Panc1 (cell line): ENCODE data around the gene ZNF584. TPM values are rescaled to one million over a fixed set of nuclear protein-coding genes. Genes with fewer than 3 reads are reported as not detected.

Experiments
- ATAC-seq: fragments of 200-7000 bp; cut with Tn5 transposase; 2 replicates; pipeline ENCODE4 v1.9.1; 2020; ENCODE audit warnings: mild to moderate bottlenecking, moderate library complexity
- Bru-seq: library from RNA; stranded (reverse); fragments of 400-500 nt; gene quantifications from one replicate; lab custom pipeline; 2021; lab: Mats Ljungman, UMichigan
- BruChase-seq, 2 experiments: library from RNA; stranded (reverse); fragments of 400-500 nt; gene quantifications; one replicate each; lab custom pipeline; 2021; lab: Mats Ljungman, UMichigan
- BruUV-seq: library from RNA; stranded (reverse); fragments of 400-500 nt; replicated peaks from 2 replicates; lab custom pipeline; 2021; lab: Mats Ljungman, UMichigan
- CTCF ChIA-PET: fragments of 300-600 bp; sonication (Branson Sonifier 250); formaldehyde crosslinking; loops from one replicate; lab custom pipeline; 2022; ENCODE audit warnings: antibody characterized with exemption; lab: Charles Lee
- POLR2A ChIA-PET: fragments of 300-600 bp; sonication (Branson Sonifier 250); formaldehyde crosslinking; loops from one replicate; lab custom pipeline; 2022; ENCODE audit warnings: antibody characterized with exemption; lab: Charles Lee
- DNase-seq: peaks from one replicate; pipeline ENCODE4 v3.0.0-alpha.2; 2010; ENCODE audit warnings: low read depth, low spot score
- H3K27ac ChIP-seq: 2 replicates; pipeline ENCODE4 v1.5.1; 2011; ENCODE audit warnings: mild to moderate bottlenecking, low read length, inconsistent platforms
- H3K27me3 ChIP-seq: fragments of 200-500 bp; sonication (Bioruptor generic); 2 replicates; pipeline ENCODE4 v1.6.0; 2014; ENCODE audit warnings: low read length, inconsistent platforms; ENCODE audit not compliant: control insufficient read depth, insufficient read depth
- H3K36me3 ChIP-seq: fragments of 200-500 bp; sonication (Bioruptor generic); 2 replicates; pipeline ENCODE4 v1.5.1; 2014; ENCODE audit warnings: inconsistent platforms, mild to moderate bottlenecking, low read length, moderate library complexity; ENCODE audit not compliant: control insufficient read depth, insufficient read depth
- H3K4me1 ChIP-seq: 2 replicates; pipeline ENCODE4 v1.5.1; 2011; ENCODE audit warnings: inconsistent platforms, mild to moderate bottlenecking, low read length, moderate library complexity; ENCODE audit not compliant: control insufficient read depth, insufficient read depth
- H3K4me3 ChIP-seq, 2 experiments: 2 replicates each; pipeline ENCODE4 v1.5.1; 2011 to 2012; ENCODE audit warnings: low read depth in 2 of 2, low read length in 2 of 2, mild to moderate bottlenecking in 2 of 2, inconsistent platforms in 1 of 2, moderate library complexity in 1 of 2
- H3K9me3 ChIP-seq: fragments of 200-500 bp; sonication (Bioruptor generic); 2 replicates; pipeline ENCODE4 v1.5.1; 2014; ENCODE audit warnings: low read depth, mild to moderate bottlenecking, inconsistent platforms, low read length, moderate library complexity; ENCODE audit not compliant: control insufficient read depth, insufficient read depth
- CTCF ChIP-seq: fragments of 450-650 bp; IDR thresholded peaks from 2 replicates; pipeline ENCODE4 v1.5.1; 2017; ENCODE audit warnings: mild to moderate bottlenecking
- POLR2AphosphoS5 ChIP-seq: IDR thresholded peaks from 2 replicates; pipeline ENCODE4 v1.6.1; 2012; ENCODE audit warnings: mild to moderate bottlenecking, low read depth, low read length, moderate library complexity
- REST ChIP-seq, 2 experiments: IDR thresholded peaks; 2 replicates each; pipeline ENCODE4 v1.6.1; 2011 to 2012; ENCODE audit warnings: low read depth in 2 of 2, control low read depth in 1 of 2, low read length in 1 of 2, mild to moderate bottlenecking in 1 of 2, moderate library complexity in 1 of 2; ENCODE audit not compliant: insufficient read depth in 1 of 2
- SIN3A ChIP-seq: IDR thresholded peaks from 2 replicates; pipeline ENCODE4 v1.6.1; 2012; ENCODE audit warnings: low read depth, mild to moderate bottlenecking, low read length, moderate library complexity, borderline replicate concordance; ENCODE audit not compliant: insufficient read depth
- TCF7L2 ChIP-seq: IDR thresholded peaks from 2 replicates; pipeline ENCODE4 v1.6.1; 2011; ENCODE audit warnings: mild to moderate bottlenecking, low read depth, low read length, inconsistent platforms
- in situ Hi-C: cut with HindIII; loops from 2 replicates; pipeline ENCODE4 v1.10.0; 2016; ENCODE audit warnings: low sequenced_read_pairs, low pct_unique_long_range_greater_than_20kb
- intact Hi-C: fragments of 100-400 bp; cut with micrococcal nuclease; formaldehyde crosslinking; loops from one replicate; pipeline ENCODE4 v1.10.0; 2022; ENCODE audit not compliant: unreplicated experiment
- long read RNA-seq: library from polyadenylated mRNA; unstranded; transcript quantifications from one replicate; pipeline ENCODE4 v2.0.0, GENCODE V29; 2021; ENCODE audit not compliant: unreplicated experiment
- polyA plus RNA-seq: library from polyadenylated mRNA; unstranded; fragments of >200 nt; gene quantifications from one replicate; pipeline ENCODE4 v1.2.1, GENCODE V29; 2012; ENCODE audit warnings: missing spikeins; ENCODE audit not compliant: insufficient read length
- total RNA-seq: library from RNA; stranded (reverse); gene quantifications from one replicate; pipeline ENCODE4 v1.2.1, GENCODE V29; 2021; ENCODE audit not compliant: unreplicated experiment

Gene ZNF584
- 29.0 TPM for total RNA-seq
- 16.4 TPM for polyA plus RNA-seq
- percentile 70 among the genes with signal in this experiment for Bru-seq, nascent RNA
- percentile 84 among the genes with signal in this experiment for BruChase-seq, experiment 1, labeled RNA remaining after a 2-hour chase
- BruChase-seq, experiment 2, labeled RNA remaining after a 6-hour chase = percentile 79 among the genes with signal in this experiment
- long read RNA-seq, transcript ZNF584-203 (4 exons, 2,187 nt) = major isoform, 7 of 45 reads
- long read RNA-seq, partial matches to known transcripts = 11 of 45 reads
- long read RNA-seq, other reads (novel, unspliced or antisense) = 17 of 45 reads

DNA sequence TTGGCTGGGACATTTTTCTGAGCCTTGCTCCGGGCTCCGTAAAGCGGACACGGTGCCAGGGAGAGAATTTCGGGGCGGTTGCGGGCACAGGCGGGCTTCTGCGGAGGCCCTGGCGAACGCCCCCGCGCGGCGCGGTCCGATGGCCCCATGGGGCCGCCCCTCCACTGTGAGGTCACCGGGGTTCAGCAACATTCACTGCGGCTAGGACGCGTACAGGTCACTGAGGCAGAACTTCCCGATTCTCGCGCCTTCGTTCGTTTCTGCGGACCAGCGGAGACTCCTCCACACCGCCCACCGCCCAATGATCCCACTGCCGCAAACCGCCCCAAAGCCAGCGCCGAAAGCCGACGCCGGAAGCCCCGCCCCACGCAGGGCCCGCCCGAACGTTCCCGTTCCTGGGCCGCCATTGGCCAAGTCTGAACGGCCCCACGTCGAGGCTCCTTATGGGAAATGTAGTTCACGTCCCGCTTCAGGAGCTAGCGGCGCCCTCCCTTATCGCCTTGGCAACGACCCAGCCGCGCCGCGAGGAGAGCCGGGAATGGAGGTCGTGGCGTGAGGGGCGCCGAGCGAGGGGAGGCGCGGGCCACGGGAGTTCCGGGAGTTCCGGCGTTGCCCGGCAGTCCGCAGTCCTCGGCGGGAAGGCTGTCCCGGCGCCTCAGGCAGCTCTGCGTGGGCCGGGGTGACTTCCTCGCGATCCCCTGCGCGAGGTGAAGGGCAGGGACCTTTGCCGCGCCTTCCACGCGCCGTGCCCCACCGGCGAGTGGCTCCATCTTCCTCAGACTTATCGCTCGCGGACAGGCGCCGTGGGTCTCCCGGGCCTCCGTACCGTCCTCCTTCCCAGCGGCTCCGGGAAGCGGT lies at the start of gene ZNF584:
Gene ZNF584 (plus strand): TSS at position 498 of the 858 bp plus-strand sequence. CDS start 499 bp downstream, outside the sequence.
- ATAC-seq = peak; percentile 95
- ChIA-PET CTCF (no interaction called here), POLR2A (interaction anchor here (1.2 kb wide), 1 partner anchor 67 kb away, joined by 4 read pairs; the partner anchor contains the start of gene ZNF446)
- peak within 1 kb of the TSS; percentile 96 for H3K27ac ChIP-seq
- in situ Hi-C loops = no loop called here
- DNase-seq = peak; percentile 56
- no TSS peak for BruUV-seq
- no peaks in the 10 kb centered on the region for H3K9me3 ChIP-seq
- no peaks in the 10 kb centered on the region for H3K27me3 ChIP-seq
- intact Hi-C loops = no loop called here
- no peaks in the 10 kb centered on the region; the same call in 1 of the 2 replicates for H3K36me3 ChIP-seq
- peaks cover 23% of the 10 kb centered on the region for H3K4me1 ChIP-seq
- H3K4me3 ChIP-seq = peak within 1 kb of the TSS; percentile 86 to 97
- TF ChIP-seq POLR2AphosphoS5 (peak; percentile 86), TCF7L2 (0 out of 2 replicates have a peak, but pooled peaks have one; percentile 5), REST (IDR thresholded peaks at IDR 0.05; ENCODE audit: insufficient read depth in 1 of 2, low read depth in 2 of 2, low read length in 1 of 2) (0 out of 4 replicates have a peak, but pooled peaks of 1 of the 2 experiments have one; percentile 34), SIN3A (peak; percentile 92; the same call in 1 of the 2 replicates), CTCF (no peak)

DNA sequence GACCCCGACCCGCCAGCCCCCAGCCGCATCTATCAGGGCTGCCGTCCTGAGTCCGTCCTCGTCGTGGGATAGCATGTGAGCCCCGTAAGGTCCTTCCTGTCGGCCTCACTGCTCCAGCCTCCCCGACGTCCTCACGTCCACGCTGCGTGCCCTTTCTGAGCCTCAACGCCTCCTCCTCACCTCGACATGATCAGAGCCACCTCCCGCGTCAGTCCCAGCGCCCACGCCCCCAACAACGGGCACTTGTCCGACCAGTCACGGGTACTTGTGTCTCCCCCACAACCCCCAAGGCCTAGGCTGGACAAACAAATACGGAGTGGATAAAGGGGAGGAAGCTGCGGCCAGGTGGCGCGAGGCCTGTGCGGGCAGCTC lies 46.6 kb upstream of the ZNF584 start:
- ATAC-seq (peak; percentile 45), DNase-seq (peak; percentile 35)
- H3K9me3 ChIP-seq = no peaks in the 10 kb centered on the region
- POLR2A ChIA-PET = interaction anchor here (0.5 to 3.0 kb wide), 9 partner anchors 10 to 164 kb away, joined by 3 to 16 read pairs (median 3); partner anchors contain the start of gene ZBTB45
- H3K36me3 ChIP-seq = no peaks in the 10 kb centered on the region
- BruUV-seq = TSS peak; percentile 94
- no peaks in the 10 kb centered on the region for H3K27me3 ChIP-seq
- in situ Hi-C loops (no loop called here), intact Hi-C loops (no loop called here)
- TF ChIP-seq SIN3A = no peak
- TF ChIP-seq CTCF = no peak
- TF ChIP-seq POLR2AphosphoS5 = no peak
- no peak; a peak in 1 of 4 replicates for TF ChIP-seq REST (IDR thresholded peaks at IDR 0.05; ENCODE audit: insufficient read depth in 1 of 2, low read depth in 2 of 2, low read length in 1 of 2)
- no peak for TF ChIP-seq TCF7L2
- peak overlapping the region; percentile 60 to 95 for H3K4me3 ChIP-seq
- H3K27ac ChIP-seq = peak overlapping the region; percentile 96
- peaks cover 6% of the 10 kb centered on the region; the same call in 1 of the 2 replicates for H3K4me1 ChIP-seq
- CTCF ChIA-PET = no interaction called here
